Measurements from ENCODE around the gene EFCAB7.

Gene EFCAB7

GRCh38 chr1:63611231-63611630 lies 87.9 kb downstream of the EFCAB7 start:
- Histone ChIP-seq H3K27ac (no peak overlapping the region), H3K36me3 (no peaks in the 10 kb centered on the region), H3K4me3 (ENCODE audit: low read depth, low read length) (no peak overlapping the region), H3K27me3 (ENCODE audit: insufficient read depth, low read depth, severe bottlenecking) (no peaks in the 10 kb centered on the region), H3K9me3 (ENCODE audit: severe bottlenecking) (no peaks in the 10 kb centered on the region)
- DNase-seq, result no peak
- TF ChIP-seq CTCF (IDR thresholded peaks at IDR 0.05; ENCODE audit: low read depth, low read length), result no peak

GRCh38 chr1:63612564-63612963 lies 89.2 kb downstream of the EFCAB7 start:
- no peak overlapping the region for H3K4me3 ChIP-seq (ENCODE audit: low read depth, low read length)
- no peak for TF ChIP-seq CTCF (IDR thresholded peaks at IDR 0.05; ENCODE audit: low read depth, low read length)
- H3K36me3 ChIP-seq, result no peaks in the 10 kb centered on the region
- H3K9me3 ChIP-seq (ENCODE audit: severe bottlenecking), result no peaks in the 10 kb centered on the region
- no peaks in the 10 kb centered on the region for H3K27me3 ChIP-seq (ENCODE audit: insufficient read depth, low read depth, severe bottlenecking)
- H3K27ac ChIP-seq, result no peak overlapping the region
- DNase-seq, result no peak

- DNase-seq, result no peak
- H3K36me3 ChIP-seq, result no peaks in the 10 kb centered on the region
- TF ChIP-seq CTCF (IDR thresholded peaks at IDR 0.05; ENCODE audit: low read depth, low read length), result no peak
- H3K9me3 ChIP-seq (ENCODE audit: severe bottlenecking), result no peaks in the 10 kb centered on the region
- no peak overlapping the region for H3K4me3 ChIP-seq (ENCODE audit: low read depth, low read length)
- no peaks in the 10 kb centered on the region for H3K27me3 ChIP-seq (ENCODE audit: insufficient read depth, low read depth, severe bottlenecking)
- no peak overlapping the region for H3K27ac ChIP-seq
Measured at GRCh38 chr1:63612971-63613370, 89.6 kb downstream of the EFCAB7 start.

GRCh38 chr1:63615768-63616420 lies 92.6 kb downstream of the EFCAB7 start:
- peak overlapping the region; percentile 82 for H3K27ac ChIP-seq
- H3K9me3 ChIP-seq (ENCODE audit: severe bottlenecking), result no peaks in the 10 kb centered on the region
- no peaks in the 10 kb centered on the region for H3K27me3 ChIP-seq (ENCODE audit: insufficient read depth, low read depth, severe bottlenecking)
- peak; percentile 64 for DNase-seq
- no peaks in the 10 kb centered on the region for H3K36me3 ChIP-seq
- TF ChIP-seq CTCF (IDR thresholded peaks at IDR 0.05; ENCODE audit: low read depth, low read length), result peak; percentile 47; the same call in 1 of the 2 replicates
- peak overlapping the region; percentile 13; the same call in 1 of the 2 replicates for H3K4me3 ChIP-seq (ENCODE audit: low read depth, low read length)

GRCh38 chr1:63617450-63617849 lies 94.1 kb downstream of the EFCAB7 start:
- H3K9me3 ChIP-seq (ENCODE audit: severe bottlenecking), result no peaks in the 10 kb centered on the region
- H3K27ac ChIP-seq, result peak overlapping the region; percentile 82
- H3K4me3 ChIP-seq (ENCODE audit: low read depth, low read length), result no peak overlapping the region
- H3K36me3 ChIP-seq, result no peaks in the 10 kb centered on the region
- TF ChIP-seq CTCF (IDR thresholded peaks at IDR 0.05; ENCODE audit: low read depth, low read length), result no peak
- DNase-seq, result no peak
- no peaks in the 10 kb centered on the region for H3K27me3 ChIP-seq (ENCODE audit: insufficient read depth, low read depth, severe bottlenecking)

GRCh38 chr1:63618011-63618410 lies 94.7 kb downstream of the EFCAB7 start:
- Histone ChIP-seq H3K9me3 (ENCODE audit: severe bottlenecking) (no peaks in the 10 kb centered on the region), H3K27ac (no peak overlapping the region), H3K27me3 (ENCODE audit: insufficient read depth, low read depth, severe bottlenecking) (no peaks in the 10 kb centered on the region), H3K36me3 (no peaks in the 10 kb centered on the region), H3K4me3 (ENCODE audit: low read depth, low read length) (no peak overlapping the region)
- DNase-seq, result no peak
- no peak for TF ChIP-seq CTCF (IDR thresholded peaks at IDR 0.05; ENCODE audit: low read depth, low read length)

Data from WERI-Rb-1 (cell line).